PC-9 (cell line): ENCODE data around the gene TMUB1. TPM values are rescaled to one million over a fixed set of nuclear protein-coding genes. Genes with fewer than 3 reads are reported as not detected.

Experiments
- Bru-seq: library from RNA; stranded (reverse); fragments of 400-500 nt; gene quantifications from one replicate; lab custom pipeline; 2021; lab: Mats Ljungman, UMichigan
- BruChase-seq, 2 experiments: library from RNA; stranded (reverse); fragments of 400-500 nt; gene quantifications; one replicate each; lab custom pipeline; 2021; lab: Mats Ljungman, UMichigan
- BruUV-seq: library from RNA; stranded (reverse); fragments of 400-500 nt; replicated peaks from 2 replicates; lab custom pipeline; 2021; lab: Mats Ljungman, UMichigan
- CTCF ChIA-PET: fragments of 300-600 bp; sonication (Branson Sonifier 250); formaldehyde crosslinking; loops from one replicate; lab custom pipeline; 2022; ENCODE audit warnings: antibody characterized with exemption; lab: Charles Lee
- POLR2A ChIA-PET: fragments of 300-600 bp; sonication (Branson Sonifier 250); formaldehyde crosslinking; loops from one replicate; lab custom pipeline; 2022; ENCODE audit warnings: antibody characterized with exemption; ENCODE audit not compliant: unreplicated experiment; lab: Charles Lee
- DNase-seq, 2 experiments: peaks; one replicate each; pipeline versions ENCODE4 v3.0.0 to v3.0.0-alpha.2; 2015 to 2022; ENCODE audit warnings: mixed read lengths in 1 of 2
- H2AFZ ChIP-seq: fragments of 200-600 bp; sonication (generic); 2 replicates; pipeline ENCODE4 v1.8.1; 2017; ENCODE audit warnings: antibody characterized with exemption
- H3F3A ChIP-seq: fragments of 200-600 bp; sonication (generic); 2 replicates; pipeline ENCODE4 v1.8.1; 2017; ENCODE audit warnings: antibody characterized with exemption, mild to moderate bottlenecking, low read depth; ENCODE audit not compliant: insufficient read depth
- H3K27ac ChIP-seq: fragments of 200-600 bp; sonication (generic); 2 replicates; pipeline ENCODE4 v1.6.1; 2016; ENCODE audit warnings: mixed run types
- H3K27me3 ChIP-seq: fragments of 200-600 bp; sonication (generic); 2 replicates; pipeline ENCODE4 v1.6.1; 2016; ENCODE audit warnings: low read depth, mixed run types; ENCODE audit not compliant: insufficient read depth
- H3K36me3 ChIP-seq: fragments of 200-600 bp; sonication (generic); 2 replicates; pipeline ENCODE4 v1.6.1; 2016; ENCODE audit warnings: low read depth, mixed run types
- H3K4me1 ChIP-seq: fragments of 200-600 bp; sonication (generic); replicated peaks from 2 replicates; pipeline ENCODE4 v1.6.1; 2016; ENCODE audit warnings: mixed run types; ENCODE audit not compliant: insufficient read depth
- H3K4me2 ChIP-seq: fragments of 200-600 bp; sonication (generic); 2 replicates; pipeline ENCODE4 v1.6.1; 2017; ENCODE audit warnings: mixed run types
- H3K4me3 ChIP-seq: fragments of 200-600 bp; sonication (generic); 2 replicates; pipeline ENCODE4 v1.6.1; 2016; ENCODE audit warnings: mixed run types
- H3K79me2 ChIP-seq: fragments of 200-600 bp; sonication (generic); 2 replicates; pipeline ENCODE4 v1.6.1; 2017; ENCODE audit warnings: low read depth, mixed run types
- H3K9me2 ChIP-seq: fragments of 200-600 bp; sonication (generic); 2 replicates; pipeline ENCODE4 v1.8.1; 2017; ENCODE audit warnings: mild to moderate bottlenecking; ENCODE audit not compliant: insufficient read depth
- H3K9me3 ChIP-seq: fragments of 200-600 bp; sonication (generic); 2 replicates; pipeline ENCODE4 v1.8.1; 2016; ENCODE audit warnings: low read depth; ENCODE audit not compliant: insufficient read depth
- H4K20me1 ChIP-seq: fragments of 200-600 bp; sonication (generic); 2 replicates; pipeline ENCODE4 v1.8.1; 2017; ENCODE audit not compliant: insufficient read depth
- EZH2 ChIP-seq: fragments of 200-600 bp; sonication (generic); IDR thresholded peaks from 2 replicates; pipeline ENCODE4 v1.8.0; 2017; ENCODE audit warnings: antibody characterized with exemption, low read depth
- intact Hi-C: fragments of 100-400 bp; cut with micrococcal nuclease; formaldehyde crosslinking; loops from one replicate; pipeline ENCODE4 v1.10.0; 2022; ENCODE audit not compliant: unreplicated experiment
- long read RNA-seq: library from polyadenylated mRNA; stranded (forward); transcript quantifications from one replicate; pipeline ENCODE4 v2.0.0, GENCODE V29; 2022
- total RNA-seq: library from RNA; stranded (reverse); gene quantifications from 2 replicates; pipeline ENCODE4 v1.2.3, GENCODE V29; 2021
- TF ChIP-seq, protein P1 (sequence below): fragments of 200-600 bp; sonication (generic); conservative IDR thresholded peaks from 2 replicates; pipeline ENCODE4 v1.6.1; 2017; ENCODE audit warnings: mixed run types, antibody characterized with exemption, mild to moderate bottlenecking, moderate library complexity

TMUB1 gene, protein sequence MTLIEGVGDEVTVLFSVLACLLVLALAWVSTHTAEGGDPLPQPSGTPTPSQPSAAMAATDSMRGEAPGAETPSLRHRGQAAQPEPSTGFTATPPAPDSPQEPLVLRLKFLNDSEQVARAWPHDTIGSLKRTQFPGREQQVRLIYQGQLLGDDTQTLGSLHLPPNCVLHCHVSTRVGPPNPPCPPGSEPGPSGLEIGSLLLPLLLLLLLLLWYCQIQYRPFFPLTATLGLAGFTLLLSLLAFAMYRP
- 87.8 and 99.3 TPM in 2 replicates for total RNA-seq
- percentile 61 among the genes with signal in this experiment for Bru-seq, nascent RNA
- percentile 83 among the genes with signal in this experiment for BruChase-seq, experiment 1, labeled RNA remaining after a 2-hour chase
- BruChase-seq, experiment 2, labeled RNA remaining after a 6-hour chase = percentile 96 among the genes with signal in this experiment
- long read RNA-seq, transcript TMUB1-203 (2 exons, 1,549 nt) = minor isoform, 53 of 216 reads
- long read RNA-seq, transcript TMUB1-201 (3 exons, 1,353 nt) = major isoform, 130 of 216 reads
- long read RNA-seq, transcript TMUB1-202 (3 exons, 1,563 nt) = minor isoform, 10 of 216 reads
- long read RNA-seq, partial matches to known transcripts = 0 of 216 reads
- long read RNA-seq, other reads (novel, unspliced or antisense) = 22 of 216 reads

DNA sequence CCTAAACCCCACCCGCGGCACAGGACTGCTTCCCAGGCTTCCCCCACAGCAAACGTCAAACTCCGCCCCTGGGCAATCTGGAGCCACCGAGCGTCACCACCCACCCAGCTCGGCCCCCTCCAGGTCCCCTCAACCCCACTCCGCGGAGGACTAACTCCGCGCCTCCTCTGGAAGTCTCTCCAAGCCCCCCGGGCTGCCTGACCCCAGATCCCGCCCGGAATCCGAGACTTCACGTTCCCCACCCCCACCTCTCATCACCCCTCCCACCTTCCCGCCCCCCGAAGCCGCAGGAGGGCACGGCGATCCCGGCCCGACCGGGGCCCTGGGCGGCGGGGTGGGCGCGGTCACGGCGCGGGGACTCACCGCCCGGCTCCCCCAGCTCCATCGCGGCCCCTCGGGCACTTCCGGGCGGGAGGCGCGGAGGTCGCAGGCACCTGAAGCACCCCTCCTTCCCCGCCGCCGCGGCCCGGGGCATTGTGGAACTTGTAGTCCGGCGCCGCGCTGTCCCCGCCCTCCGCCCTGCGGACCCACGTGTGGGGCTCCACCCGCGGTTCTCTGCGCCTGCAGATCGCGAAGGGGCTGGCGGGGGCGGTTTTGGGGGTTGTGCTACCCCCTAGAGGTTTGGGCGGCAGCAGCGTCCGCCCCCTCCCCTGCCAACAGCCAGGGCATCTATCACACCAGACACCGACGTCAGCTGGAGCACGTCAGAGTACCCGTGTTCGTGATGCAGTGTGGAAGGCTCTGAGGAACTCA is at the start of gene TMUB1:
Gene TMUB1 (minus strand): TSS at position 423 of the 753 bp plus-strand sequence. CDS start 930 bp downstream, outside the sequence.
- H3K27me3 ChIP-seq = no peaks in the 10 kb centered on the region
- peak within 1 kb of the TSS; percentile 100 for H3K4me2 ChIP-seq
- H3K27ac ChIP-seq = peak within 1 kb of the TSS; percentile 70; the same call in 1 of the 2 replicates
- ChIA-PET POLR2A (interaction anchor here (0.6 to 0.8 kb wide), 2 partner anchors 180 to 277 kb away, joined by 3 to 4 read pairs; no protein-coding TSS in a partner anchor), CTCF (interaction anchor here (0.6 to 1.0 kb wide), 3 partner anchors 20 to 1004 kb away, joined by 3 to 5 read pairs (median 4); partner anchors contain the start of gene ABCF2)
- peak within 1 kb of the TSS; percentile 89 for H3K4me3 ChIP-seq
- H3K79me2 ChIP-seq = peaks cover 52% of the 10 kb centered on the region
- H3K9me3 ChIP-seq = no peaks in the 10 kb centered on the region
- intact Hi-C loops = loop anchor here (10.0 kb wide), 1 partner anchor 108 kb away; the partner anchor contains the start of gene KCNH2
- peaks cover 14% of the 10 kb centered on the region for H4K20me1 ChIP-seq
- no peaks in the 10 kb centered on the region for H3K9me2 ChIP-seq
- peak; percentile 62 to 77 for DNase-seq
- TF ChIP-seq EZH2 = no peak
- TF ChIP-seq, protein P1, sequence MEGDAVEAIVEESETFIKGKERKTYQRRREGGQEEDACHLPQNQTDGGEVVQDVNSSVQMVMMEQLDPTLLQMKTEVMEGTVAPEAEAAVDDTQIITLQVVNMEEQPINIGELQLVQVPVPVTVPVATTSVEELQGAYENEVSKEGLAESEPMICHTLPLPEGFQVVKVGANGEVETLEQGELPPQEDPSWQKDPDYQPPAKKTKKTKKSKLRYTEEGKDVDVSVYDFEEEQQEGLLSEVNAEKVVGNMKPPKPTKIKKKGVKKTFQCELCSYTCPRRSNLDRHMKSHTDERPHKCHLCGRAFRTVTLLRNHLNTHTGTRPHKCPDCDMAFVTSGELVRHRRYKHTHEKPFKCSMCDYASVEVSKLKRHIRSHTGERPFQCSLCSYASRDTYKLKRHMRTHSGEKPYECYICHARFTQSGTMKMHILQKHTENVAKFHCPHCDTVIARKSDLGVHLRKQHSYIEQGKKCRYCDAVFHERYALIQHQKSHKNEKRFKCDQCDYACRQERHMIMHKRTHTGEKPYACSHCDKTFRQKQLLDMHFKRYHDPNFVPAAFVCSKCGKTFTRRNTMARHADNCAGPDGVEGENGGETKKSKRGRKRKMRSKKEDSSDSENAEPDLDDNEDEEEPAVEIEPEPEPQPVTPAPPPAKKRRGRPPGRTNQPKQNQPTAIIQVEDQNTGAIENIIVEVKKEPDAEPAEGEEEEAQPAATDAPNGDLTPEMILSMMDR = no peak
- H3F3A ChIP-seq = peaks cover 46% of the 10 kb centered on the region; the same call in 1 of the 2 replicates
- BruUV-seq = no TSS peak
- H3K36me3 ChIP-seq = no peaks in the 10 kb centered on the region
- H3K4me1 ChIP-seq = peaks cover 43% of the 10 kb centered on the region
- H2AFZ ChIP-seq = peak within 1 kb of the TSS; percentile 83

DNA sequence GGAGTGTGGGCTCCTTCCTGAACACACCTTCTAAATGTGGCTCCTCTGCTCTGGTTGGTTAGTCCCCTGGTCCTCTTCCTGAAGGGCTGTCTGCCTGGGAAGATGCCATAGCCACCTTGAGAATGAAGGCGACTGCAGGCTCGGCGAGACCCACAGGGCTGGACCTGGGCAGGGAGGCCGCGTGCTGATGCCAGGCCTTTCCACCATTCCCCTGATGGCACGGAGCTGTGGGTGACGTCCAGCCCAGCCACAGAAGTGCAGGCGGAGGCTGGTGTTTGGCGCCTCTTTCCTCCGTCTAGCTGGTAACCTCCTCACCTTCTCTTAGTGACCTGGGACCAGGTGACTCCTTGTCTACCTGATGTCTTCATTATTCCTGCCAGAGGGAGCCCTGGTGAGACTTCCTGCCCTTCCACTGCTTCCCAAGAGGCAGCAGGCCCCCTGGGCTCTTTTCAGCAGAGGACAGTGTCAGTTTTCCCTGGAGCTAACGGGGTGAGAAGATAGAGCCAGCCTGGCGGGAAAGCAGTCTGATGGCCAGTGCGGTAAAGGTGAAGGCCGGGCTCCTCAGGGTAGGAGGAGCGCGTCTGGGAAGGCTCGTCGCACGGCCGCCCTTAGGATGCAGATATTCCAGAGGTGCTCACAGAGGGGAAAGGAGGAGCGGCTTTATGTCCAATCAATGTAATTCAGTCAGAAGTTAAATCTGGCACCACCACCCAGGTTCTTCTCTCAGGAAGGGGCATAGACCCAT is 49.3 kb upstream of the TMUB1 start:
- H3F3A ChIP-seq = no peaks in the 10 kb centered on the region
- H3K27me3 ChIP-seq = no peaks in the 10 kb centered on the region
- BruUV-seq = no TSS peak
- H3K9me2 ChIP-seq = no peaks in the 10 kb centered on the region
- H4K20me1 ChIP-seq = no peaks in the 10 kb centered on the region; the same call in 1 of the 2 replicates
- ChIA-PET POLR2A (no interaction called here), CTCF (no interaction called here)
- no peaks in the 10 kb centered on the region for H3K36me3 ChIP-seq
- no peak for DNase-seq
- no peak overlapping the region for H3K27ac ChIP-seq
- H3K9me3 ChIP-seq = no peaks in the 10 kb centered on the region
- H2AFZ ChIP-seq = no peak overlapping the region
- intact Hi-C loops = no loop called here
- H3K4me3 ChIP-seq = no peak overlapping the region
- no peaks in the 10 kb centered on the region for H3K79me2 ChIP-seq
- no peak for TF ChIP-seq EZH2
- TF ChIP-seq, protein P1 = no peak
- no peaks in the 10 kb centered on the region for H3K4me1 ChIP-seq
- H3K4me2 ChIP-seq = no peak overlapping the region
